BE2C (cell line): ENCODE measurements around the gene SETDB2.

Experiments
- DNase-seq: peaks from one replicate; pipeline ENCODE4 v3.0.0-alpha.2; 2020
- H3K27me3 ChIP-seq: fragments of 250-450 bp; sonication (Bioruptor Pico); 2 replicates; pipeline ENCODE4 v1.5.1; 2020; ENCODE audit warnings: mild to moderate bottlenecking
- H3K36me3 ChIP-seq: fragments of 250-450 bp; sonication (Bioruptor Pico); 2 replicates; pipeline ENCODE4 v1.5.1; 2020; ENCODE audit warnings: mild to moderate bottlenecking
- H3K4me1 ChIP-seq: fragments of 250-450 bp; sonication (Bioruptor Pico); 2 replicates; pipeline ENCODE4 v1.5.1; 2020
- H3K4me3 ChIP-seq: 2 replicates; pipeline ENCODE4 v1.5.1; 2011; ENCODE audit warnings: low read depth, low read length
- H3K9me3 ChIP-seq: fragments of 250-450 bp; sonication (Bioruptor Pico); 2 replicates; pipeline ENCODE4 v1.5.1; 2020
- CTCF ChIP-seq: IDR thresholded peaks from 2 replicates; pipeline ENCODE4 v1.5.1; 2012; ENCODE audit warnings: mild to moderate bottlenecking, low read depth, low read length

The SETDB2 gene

GRCh38 chr13:49421391-49421790 lies 22.7 kb upstream of the SETDB2 start:
- Histone ChIP-seq H3K4me3 (no peak overlapping the region), H3K4me1 (no peaks in the 10 kb centered on the region), H3K36me3 (no peaks in the 10 kb centered on the region), H3K27me3 (no peaks in the 10 kb centered on the region), H3K9me3 (no peaks in the 10 kb centered on the region)
- peak; percentile 40 for TF ChIP-seq CTCF
- DNase-seq: peak; percentile 33

GRCh38 chr13:49424011-49424560 lies 20.0 kb upstream of the SETDB2 start:
- no peaks in the 10 kb centered on the region for H3K36me3 ChIP-seq
- no peak for TF ChIP-seq CTCF

GRCh38 chr13:49428041-49428763 lies 15.9 kb upstream of the SETDB2 start:
- TF ChIP-seq CTCF: no peak
- Histone ChIP-seq H3K36me3 (no peaks in the 10 kb centered on the region), H3K9me3 (no peaks in the 10 kb centered on the region), H3K27me3 (no peaks in the 10 kb centered on the region), H3K4me1 (no peaks in the 10 kb centered on the region), H3K4me3 (no peak overlapping the region)
- DNase-seq: no peak

More at GRCh38 chr13:49424011-49424560, 20.0 kb upstream of the SETDB2 start:
- Histone ChIP-seq H3K4me3 (no peak overlapping the region), H3K9me3 (no peaks in the 10 kb centered on the region), H3K4me1 (no peaks in the 10 kb centered on the region), H3K27me3 (no peaks in the 10 kb centered on the region)
- no peak for DNase-seq

- TF ChIP-seq CTCF: no peak
- Histone ChIP-seq H3K27me3 (no peaks in the 10 kb centered on the region), H3K9me3 (no peaks in the 10 kb centered on the region), H3K4me3 (no peak overlapping the region), H3K36me3 (no peaks in the 10 kb centered on the region), H3K4me1 (no peaks in the 10 kb centered on the region)
- no peak for DNase-seq
These were observed 15.0 kb upstream of the SETDB2 start for GRCh38 chr13:49429121-49429520.

- no peak for DNase-seq
- no peaks in the 10 kb centered on the region for H3K4me1 ChIP-seq
- H3K4me3 ChIP-seq: no peak overlapping the region
- no peak for TF ChIP-seq CTCF
- H3K9me3 ChIP-seq: no peaks in the 10 kb centered on the region
- H3K36me3 ChIP-seq: no peaks in the 10 kb centered on the region
- H3K27me3 ChIP-seq: no peaks in the 10 kb centered on the region; the same call in 1 of the 2 replicates
These were observed 8.1 kb upstream of the SETDB2 start for GRCh38 chr13:49435992-49436391.

GRCh38 chr13:49436890-49437289 lies 7.2 kb upstream of the SETDB2 start:
- peak; percentile 9 for DNase-seq
- TF ChIP-seq CTCF: 0 out of 2 replicates have a peak, but pooled peaks have one; percentile 9

More at GRCh38 chr13:49436890-49437289, 7.2 kb upstream of the SETDB2 start:
- H3K9me3 ChIP-seq: no peaks in the 10 kb centered on the region
- no peaks in the 10 kb centered on the region for H3K36me3 ChIP-seq
- no peak overlapping the region for H3K4me3 ChIP-seq
- H3K27me3 ChIP-seq: no peaks in the 10 kb centered on the region; the same call in 1 of the 2 replicates
- no peaks in the 10 kb centered on the region for H3K4me1 ChIP-seq
